GM12878 (cell line): Measurements from ENCODE around the gene TWIST1. TPM values are rescaled to one million over a fixed set of nuclear protein-coding genes. Genes with fewer than 3 reads are reported as not detected.

Experiments
- ATAC-seq: fragments of 200-7000 bp; cut with Tn5 transposase; 3 replicates; pipeline ENCODE4 v1.9.1; 2020; ENCODE audit warnings: mild to moderate bottlenecking, moderate library complexity
- BruUV-seq: library from RNA; stranded (reverse); fragments of 400-500 nt; replicated peaks from 2 replicates; lab custom pipeline; 2021; lab: Mats Ljungman, UMichigan
- CTCF ChIA-PET: fragments of 300-600 bp; sonication (Branson Sonifier 250); formaldehyde crosslinking; extraction: SDS; loops from one replicate; lab custom pipeline; 2021; ENCODE audit warnings: inconsistent platforms; lab: Yijun Ruan, JAX
- POLR2A ChIA-PET: fragments of 350-600 bp; formaldehyde crosslinking; extraction: SDS; loops from one replicate; lab custom pipeline; 2021; ENCODE audit warnings: inconsistent platforms; lab: Charles Lee
- RAD21 ChIA-PET: fragments of 300-600 bp; sonication (Branson Sonifier 250); formaldehyde crosslinking; loops from one replicate; lab custom pipeline; 2023; ENCODE audit warnings: antibody characterized with exemption; ENCODE audit not compliant: unreplicated experiment; lab: Charles Lee
- SMC1A ChIA-PET: fragments of 300-600 bp; sonication (Branson Sonifier 250); formaldehyde crosslinking; loops from one replicate; lab custom pipeline; 2023; ENCODE audit not compliant: unreplicated experiment, uncharacterized antibody; lab: Charles Lee
- DNase-seq: peaks from one replicate; pipeline ENCODE4 v3.0.0-alpha.2; 2011; ENCODE audit warnings: low read depth, low spot score
- FAIRE-seq: peaks from 3 replicates; lab custom pipeline; 2011; peaks lifted over from hg19 to GRCh38; lab: Jason Lieb, UNC
- H2AFZ ChIP-seq: 2 replicates; pipeline ENCODE4 v1.6.0; 2011; ENCODE audit warnings: low read depth, low read length, control low read depth; ENCODE audit not compliant: control insufficient read depth
- H3K27ac ChIP-seq: 2 replicates; pipeline ENCODE4 v1.5.1; 2011; ENCODE audit warnings: control low read depth; ENCODE audit not compliant: control insufficient read depth, insufficient read depth
- H3K27me3 ChIP-seq, 2 experiments: replicated peaks in 1 of 2; 2 replicates each; pipeline versions ENCODE4 v1.6.0 to v1.6.1; 2011; ENCODE audit warnings: low read length in 1 of 2; ENCODE audit not compliant: control insufficient read depth in 2 of 2, insufficient read depth in 2 of 2
- H3K36me3 ChIP-seq, 2 experiments: 2 replicates each; pipeline ENCODE4 v1.5.1; 2011; ENCODE audit warnings: low read length in 1 of 2; ENCODE audit not compliant: control insufficient read depth in 2 of 2, insufficient read depth in 2 of 2
- H3K4me1 ChIP-seq: 2 replicates; pipeline ENCODE4 v1.6.1; 2011; ENCODE audit warnings: mild to moderate bottlenecking, low read length, moderate library complexity, mixed read lengths; ENCODE audit not compliant: control insufficient read depth, insufficient read depth
- H3K4me2 ChIP-seq: 2 replicates; pipeline ENCODE4 v1.6.0; 2011; ENCODE audit warnings: control low read depth; ENCODE audit not compliant: control insufficient read depth, insufficient read depth
- H3K4me3 ChIP-seq: fragments of 200-600 bp; sonication (generic); 2 replicates; pipeline ENCODE4 v1.5.1; 2016
- H3K79me2 ChIP-seq: 2 replicates; pipeline ENCODE4 v1.6.0; 2011; ENCODE audit warnings: low read length; ENCODE audit not compliant: control insufficient read depth, insufficient read depth
- H3K9ac ChIP-seq: 2 replicates; pipeline ENCODE4 v1.8.0; 2011; ENCODE audit warnings: low read length, control low read depth, mixed read lengths; ENCODE audit not compliant: control insufficient read depth, insufficient read depth
- H3K9me3 ChIP-seq: replicated peaks from 3 replicates; pipeline ENCODE4 v1.5.1; 2011; ENCODE audit warnings: mild to moderate bottlenecking, low read length; ENCODE audit not compliant: control insufficient read depth, insufficient read depth
- H4K20me1 ChIP-seq: 2 replicates; pipeline ENCODE4 v1.6.0; 2011; ENCODE audit not compliant: control insufficient read depth, insufficient read depth
- CHD2 ChIP-seq: IDR thresholded peaks from 2 replicates; pipeline ENCODE4 v1.6.1; 2011; ENCODE audit warnings: low read depth, low read length, improper control_type of control experiment, borderline replicate concordance
- E4F1 ChIP-seq: fragments of 450-650 bp; IDR thresholded peaks from 2 replicates; pipeline ENCODE4 v1.6.1; 2018; ENCODE audit warnings: borderline replicate concordance, mild to moderate bottlenecking; ENCODE audit not compliant: partially characterized antibody
- HCFC1 ChIP-seq: fragments of 150-350 bp; IDR thresholded peaks from 2 replicates; pipeline ENCODE4 v1.6.1; 2014; ENCODE audit warnings: low read length
- NR2C2 ChIP-seq: IDR thresholded peaks from 2 replicates; pipeline ENCODE4 v1.6.1; 2011; ENCODE audit warnings: borderline replicate concordance, low read depth; ENCODE audit not compliant: control insufficient read depth, insufficient read length
- SKIL ChIP-seq: fragments of 450-650 bp; IDR thresholded peaks from 2 replicates; pipeline ENCODE4 v1.6.1; 2017; ENCODE audit warnings: mild to moderate bottlenecking, low read depth, inconsistent platforms; ENCODE audit not compliant: poor library complexity, severe bottlenecking
- TBL1XR1 ChIP-seq: IDR thresholded peaks from 2 replicates; pipeline ENCODE4 v1.6.1; 2012; ENCODE audit warnings: low read depth, low read length, improper control_type of control experiment
- YY1 ChIP-seq: IDR thresholded peaks from 2 replicates; pipeline ENCODE4 v1.6.1; 2011; ENCODE audit warnings: low read depth, mild to moderate bottlenecking, low read length
- ZBED1 ChIP-seq: IDR thresholded peaks from 2 replicates; pipeline ENCODE4 v1.6.1; 2016; ENCODE audit warnings: borderline replicate concordance
- WGBS: methylation state at CpG from one replicate; pipeline ENCODE4 v1.1.6; 2016; ENCODE audit warnings: low lambda C conversion rate; ENCODE audit not compliant: insufficient replicate concordance, insufficient coverage; ENCODE audit errors: missing lambda C conversion rate; 5-methylcytosine and 5-hydroxymethylcytosine counted together
- in situ Hi-C: fragments of 300-500 bp; cut with MboI; formaldehyde crosslinking; loops from 9 replicates; pipeline ENCODE4 v1.14.3; 2018; ENCODE audit warnings: mixed read lengths
- intact Hi-C: fragments of 100-400 bp; cut with micrococcal nuclease; formaldehyde crosslinking; loops from one replicate; pipeline ENCODE4 v1.14.2; 2022; ENCODE audit not compliant: unreplicated experiment
- polyA plus RNA-seq, 11 experiments: library from polyadenylated mRNA; depleted of rRNA in 4 of 11; unstranded in 6 of 11; stranded (reverse) in 5 of 11; fragments of >200 nt; fragmentation: Nextera tagmentation in 4 of 11; fragmentation: Illumina TruSeq in 1 of 11; extraction: Ambion mirVana in 4 of 11; extraction: Trizol in 1 of 11; gene quantifications; 1 replicate in 1 of 11; 2 replicates in 10 of 11; pipeline versions ENCODE4 v1.2.1 to v1.2.3, GENCODE V29; 2011 to 2016; ENCODE audit warnings: inconsistent platforms in 2 of 11, missing spikeins in 2 of 11, low read depth in 1 of 11
- total RNA-seq, 4 experiments: library from RNA; depleted of rRNA in 3 of 4; stranded (reverse); fragments of >200 nt in 3 of 4; fragmentation: Illumina TruSeq in 1 of 4; extraction: Trizol in 1 of 4; gene quantifications; 2 replicates each; pipeline versions ENCODE4 v1.2.1 to v1.2.3, GENCODE V29; 2013 to 2021
- TF ChIP-seq, protein P1 (sequence below): IDR thresholded peaks from 2 replicates; pipeline ENCODE4 v1.6.1; 2012; ENCODE audit warnings: low read length, inconsistent platforms

TWIST1 gene
- total and polyA plus RNA-seq, 10 of the 15 experiments (the other 5 are each of a cell fraction or from before 2014, with no cell fraction given), result not detected

DNA sequence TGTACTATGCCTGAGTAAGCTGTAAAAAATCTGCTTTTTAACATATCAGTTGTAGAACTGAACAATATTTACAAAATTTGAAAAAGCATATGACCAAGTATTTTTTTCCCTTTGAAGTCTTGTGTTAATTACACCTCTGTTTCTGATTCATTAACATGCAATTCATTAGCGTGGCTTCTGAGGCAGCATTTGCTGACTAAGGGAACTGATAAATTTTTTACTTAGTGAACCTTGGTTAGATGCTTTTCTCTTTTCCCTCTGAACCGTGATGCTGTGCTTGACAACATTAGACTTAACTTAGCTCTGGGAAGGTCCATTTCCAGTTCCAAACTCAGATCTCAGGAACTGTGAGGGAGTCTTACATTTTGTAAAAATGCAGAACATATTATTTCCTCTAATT is 28.1 kb downstream of the TWIST1 start:
- ChIA-PET POLR2A (no interaction called here), CTCF (no interaction called here), SMC1A (no interaction called here), RAD21 (no interaction called here)
- ATAC-seq (no peak), DNase-seq (no peak), FAIRE-seq (no peak)
- no peaks in the 10 kb centered on the region for H3K4me1 ChIP-seq
- no peaks in the 10 kb centered on the region for H3K79me2 ChIP-seq
- no peak overlapping the region for H3K4me2 ChIP-seq
- H4K20me1 ChIP-seq, result no peaks in the 10 kb centered on the region
- BruUV-seq, result no TSS peak
- intact Hi-C loops, result no loop called here
- TF ChIP-seq YY1, result no peak
- no peak for TF ChIP-seq SKIL
- TF ChIP-seq, protein P1, sequence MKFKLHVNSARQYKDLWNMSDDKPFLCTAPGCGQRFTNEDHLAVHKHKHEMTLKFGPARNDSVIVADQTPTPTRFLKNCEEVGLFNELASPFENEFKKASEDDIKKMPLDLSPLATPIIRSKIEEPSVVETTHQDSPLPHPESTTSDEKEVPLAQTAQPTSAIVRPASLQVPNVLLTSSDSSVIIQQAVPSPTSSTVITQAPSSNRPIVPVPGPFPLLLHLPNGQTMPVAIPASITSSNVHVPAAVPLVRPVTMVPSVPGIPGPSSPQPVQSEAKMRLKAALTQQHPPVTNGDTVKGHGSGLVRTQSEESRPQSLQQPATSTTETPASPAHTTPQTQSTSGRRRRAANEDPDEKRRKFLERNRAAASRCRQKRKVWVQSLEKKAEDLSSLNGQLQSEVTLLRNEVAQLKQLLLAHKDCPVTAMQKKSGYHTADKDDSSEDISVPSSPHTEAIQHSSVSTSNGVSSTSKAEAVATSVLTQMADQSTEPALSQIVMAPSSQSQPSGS, result no peak
- TF ChIP-seq TBL1XR1, result no peak
- TF ChIP-seq ZBED1, result no peak
- TF ChIP-seq NR2C2, result no peak
- TF ChIP-seq HCFC1, result no peak
- TF ChIP-seq CHD2, result no peak
- no peak for TF ChIP-seq E4F1
- in situ Hi-C loops, result no loop called here
- 0% methylated on average over 2 of the region's 2 CpGs for WGBS
- no peak overlapping the region for H3K27ac ChIP-seq
- no peak overlapping the region for H2AFZ ChIP-seq
- H3K9me3 ChIP-seq, result no peaks in the 10 kb centered on the region
- H3K27me3 ChIP-seq, result no peaks in the 10 kb centered on the region
- H3K4me3 ChIP-seq, result no peak overlapping the region
- H3K36me3 ChIP-seq, result no peaks in the 10 kb centered on the region
- no peak overlapping the region for H3K9ac ChIP-seq
